Activated naive CD4-positive, alpha-beta T cell treated with anti-CD3 and anti-CD28 coated beads, Interleukin-2, amount 50 U/mL, for 16 hours (primary cell): ENCODE results near the gene NECAB3.
"Not testable (repeated sequence)": the region's sequence is repeated elsewhere in the genome, so short reads cannot be mapped to it uniquely, and the experiment has no call there.

Experiments
- DNase-seq: peaks from one replicate; pipeline ENCODE4 v3.0.0-alpha.2; 2020

Gene NECAB3, protein sequence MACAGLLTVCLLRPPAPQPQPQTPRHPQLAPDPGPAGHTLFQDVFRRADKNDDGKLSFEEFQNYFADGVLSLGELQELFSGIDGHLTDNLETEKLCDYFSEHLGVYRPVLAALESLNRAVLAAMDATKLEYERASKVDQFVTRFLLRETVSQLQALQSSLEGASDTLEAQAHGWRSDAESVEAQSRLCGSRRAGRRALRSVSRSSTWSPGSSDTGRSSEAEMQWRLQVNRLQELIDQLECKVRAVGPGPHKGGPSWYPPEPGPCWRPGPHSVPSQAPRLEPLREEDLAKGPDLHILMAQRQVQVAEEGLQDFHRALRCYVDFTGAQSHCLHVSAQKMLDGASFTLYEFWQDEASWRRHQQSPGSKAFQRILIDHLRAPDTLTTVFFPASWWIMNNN

DNA sequence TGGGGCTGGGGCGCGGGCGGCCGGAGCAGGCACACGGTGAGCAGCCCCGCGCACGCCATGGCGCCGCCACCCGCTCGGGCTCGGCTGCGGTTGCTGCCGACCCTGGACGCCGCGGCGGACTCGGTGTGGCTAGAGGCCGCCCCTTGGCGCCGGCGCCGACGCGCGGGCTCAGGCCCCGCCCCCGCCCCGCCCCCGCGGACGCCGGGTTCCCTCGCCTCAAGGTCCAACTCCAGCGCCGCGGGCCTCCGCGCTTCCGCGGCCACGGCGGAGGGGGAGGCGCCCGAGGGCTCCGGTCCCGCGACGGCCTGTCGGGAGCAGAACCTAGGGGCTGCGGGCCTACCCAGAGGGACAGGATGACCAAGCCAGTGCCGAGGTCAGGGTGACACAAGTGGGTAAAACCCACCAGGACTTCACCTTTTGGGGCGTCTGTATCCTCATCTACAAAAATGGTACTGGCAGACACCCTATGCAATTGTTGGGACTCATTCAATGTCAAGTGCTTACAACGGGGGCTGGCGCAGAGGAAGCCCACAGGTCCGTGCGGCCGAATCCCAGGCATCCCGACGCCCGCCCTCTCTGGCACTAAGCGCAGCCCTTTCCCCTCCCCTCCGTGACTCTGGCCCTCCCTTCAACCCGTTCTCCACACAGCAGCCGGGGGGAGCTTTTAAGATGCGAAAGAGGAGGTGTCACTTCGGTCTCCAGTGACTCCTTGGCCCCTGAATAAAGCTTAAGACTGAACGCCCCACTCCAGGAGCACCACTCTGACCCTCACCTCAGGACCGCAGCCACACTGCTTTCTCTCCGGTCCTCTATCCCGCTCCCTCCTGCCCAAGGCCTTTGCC, at the start of gene NECAB3:
TSS of gene NECAB3 (minus strand) at position 135 of the 842 bp plus-strand sequence. CDS start at position 59, 76 bp downstream.
- peak; percentile 50 for DNase-seq

DNA sequence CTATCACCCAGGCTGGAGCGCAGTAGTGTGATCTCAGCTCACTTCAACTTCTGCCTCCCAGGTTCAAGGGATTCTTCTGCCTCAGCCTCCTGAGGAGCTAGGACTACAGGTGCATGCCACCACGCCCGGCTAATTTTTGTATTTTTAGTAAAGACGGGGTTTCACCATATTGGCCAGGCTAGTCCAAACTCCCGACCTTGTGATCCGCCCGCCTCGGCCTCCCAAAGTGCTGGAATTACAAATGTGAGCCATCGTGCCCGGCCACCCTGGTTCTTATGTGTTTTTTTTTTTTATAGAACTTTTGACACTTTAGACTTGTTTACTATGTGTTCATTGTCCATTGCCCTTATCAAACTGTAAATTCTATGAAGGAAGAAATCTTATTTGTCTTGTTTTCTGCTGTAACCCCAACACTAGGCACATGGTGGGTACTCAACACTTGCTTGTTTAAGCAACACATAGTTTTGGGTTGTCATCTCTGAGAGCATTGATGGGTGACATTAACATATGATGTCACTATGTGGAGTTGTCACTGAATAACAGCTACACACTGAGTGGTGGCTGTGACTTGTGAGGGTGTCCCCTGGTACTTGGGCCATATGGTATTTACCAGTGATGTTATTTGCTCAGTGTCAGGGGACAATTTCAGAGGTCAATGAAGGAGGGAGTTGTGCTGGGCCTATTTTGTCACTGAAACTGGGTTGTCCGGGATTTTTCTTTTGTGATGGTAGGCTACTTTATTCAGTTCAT, 47.3 kb upstream of the NECAB3 start:
- DNase-seq = no peak

DNA sequence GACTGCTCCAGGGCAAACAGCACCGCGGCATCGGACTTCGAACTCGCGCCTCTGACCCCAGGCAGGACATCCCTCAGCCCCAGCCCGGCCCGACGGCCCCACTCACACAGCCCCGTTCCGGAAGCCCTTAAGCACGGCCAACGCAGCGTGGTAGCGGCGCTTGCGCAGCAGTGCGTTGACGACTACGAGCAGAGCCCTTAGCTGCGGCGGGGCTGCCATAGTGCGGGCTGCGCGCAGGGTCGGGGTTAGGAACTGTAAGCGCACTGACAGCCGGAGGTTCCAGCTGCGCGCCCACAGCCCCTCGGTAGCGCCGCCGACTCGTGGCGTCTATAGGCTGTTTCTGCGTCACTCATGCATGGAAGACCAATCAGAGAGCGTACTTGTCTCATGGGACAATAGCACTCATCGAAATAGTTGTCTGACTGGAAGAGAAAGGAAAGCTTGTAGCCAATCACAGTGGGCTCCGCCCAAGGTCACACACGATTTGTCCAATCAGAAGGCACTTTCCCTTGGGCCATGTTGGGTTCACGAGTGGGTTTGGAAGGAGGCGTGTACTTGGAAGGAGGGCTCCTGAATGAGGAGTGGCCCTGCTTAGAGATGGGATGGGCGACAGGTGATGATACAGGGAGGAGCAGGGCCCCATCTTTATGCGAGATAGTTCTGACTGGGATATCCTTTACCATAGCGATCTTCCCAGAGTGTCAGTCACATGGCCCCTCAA, 45.9 kb upstream of the NECAB3 start, which contains the start of gene PXMP4:
TSS of gene PXMP4 (minus strand) at position 322 of the 721 bp plus-strand sequence. CDS start at position 219, 103 bp downstream.
- peak; percentile 85 for DNase-seq

DNA sequence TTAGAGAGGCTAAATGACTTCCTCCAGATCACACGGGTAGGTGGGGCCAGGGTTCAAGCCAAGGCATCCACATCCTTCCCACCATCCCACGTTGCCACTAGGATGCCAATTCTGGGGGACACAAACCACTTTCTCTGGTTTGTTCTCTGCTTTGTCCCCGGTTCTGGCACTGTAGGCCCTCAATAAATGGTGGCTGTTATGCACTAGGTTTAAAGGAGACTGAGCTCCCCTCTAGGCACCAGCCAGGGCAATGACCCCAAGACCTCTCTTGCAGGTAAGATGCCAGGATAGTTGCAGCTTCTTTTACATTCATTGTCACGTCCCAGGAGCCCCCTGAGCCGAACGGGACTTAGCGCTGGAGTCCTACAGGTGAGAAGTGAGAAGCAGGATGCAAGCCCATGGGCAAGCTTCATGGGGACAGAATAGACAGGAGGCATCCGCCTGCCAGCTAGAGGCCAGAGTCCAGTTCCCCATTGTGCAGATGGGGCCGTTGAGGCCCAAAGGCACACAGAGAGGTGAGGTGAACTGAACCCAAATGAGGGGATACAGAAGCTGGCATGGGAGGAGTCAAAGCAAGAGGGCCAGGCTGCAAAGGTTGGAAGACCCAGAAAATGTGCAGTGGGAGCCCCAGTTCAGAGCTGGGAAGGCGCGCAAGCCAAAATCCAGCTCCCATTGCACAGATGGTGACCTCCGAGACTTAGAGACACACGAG, 45.2 kb upstream of the NECAB3 start:
- no peak for DNase-seq

DNA sequence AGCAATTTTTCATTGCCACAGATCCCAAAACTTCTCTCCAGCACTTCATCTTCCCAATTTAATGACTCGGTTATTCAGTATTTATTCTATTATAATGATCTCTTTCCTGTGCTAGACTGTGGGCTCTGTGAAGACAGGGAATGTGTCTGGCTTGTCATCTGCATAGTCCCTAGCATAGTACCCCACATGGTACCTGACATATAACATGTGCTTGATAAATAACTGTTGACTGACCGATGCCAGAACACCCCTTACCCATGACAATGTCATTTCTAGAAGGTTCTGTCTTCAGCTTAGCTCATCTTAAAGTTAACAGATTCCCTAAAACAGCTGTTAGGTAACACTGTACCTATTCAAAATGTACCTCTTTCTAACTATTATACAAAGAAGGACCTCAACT, 42.3 kb upstream of the NECAB3 start:
- no peak for DNase-seq

DNA sequence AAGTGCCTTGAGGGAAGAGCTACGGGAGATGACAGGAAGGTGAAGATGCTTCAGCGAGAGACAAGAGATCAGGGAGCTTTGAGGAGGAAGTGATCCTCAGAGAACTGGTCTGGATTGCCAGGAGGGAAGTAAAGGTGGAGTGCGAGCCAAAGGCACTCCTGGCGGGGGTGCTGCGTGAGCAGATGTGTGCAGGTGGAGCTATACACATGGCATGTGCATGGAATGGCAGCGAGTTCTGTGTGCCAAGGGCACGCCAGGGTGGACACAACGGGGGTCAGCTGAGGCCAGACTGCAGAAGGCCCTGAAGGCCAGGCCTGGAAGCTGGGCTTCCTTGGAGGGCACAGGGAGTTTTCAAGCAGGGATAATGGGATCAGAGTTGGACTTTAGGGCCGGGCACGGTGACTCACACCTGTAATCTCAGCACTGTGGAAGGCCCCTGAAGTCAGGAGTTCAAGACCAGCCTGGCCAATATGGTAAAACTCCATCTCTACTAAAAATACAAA, 39.7 kb upstream of the NECAB3 start:
- DNase-seq = no peak

DNA sequence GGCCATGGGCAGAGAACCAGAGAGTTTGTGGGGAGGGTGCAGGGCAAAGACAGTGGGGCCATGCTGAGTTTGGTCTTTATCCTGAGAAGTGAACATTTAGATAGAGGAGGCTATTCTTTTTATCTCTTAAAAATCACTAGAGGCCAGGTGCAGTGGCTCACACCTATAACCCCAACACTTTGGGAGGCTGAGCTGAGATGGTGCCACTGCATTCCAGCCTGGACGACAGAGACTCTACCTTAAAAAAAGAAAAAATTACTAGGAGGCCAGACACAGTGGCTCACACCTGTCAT, 37.2 kb upstream of the NECAB3 start:
- no peak for DNase-seq

DNA sequence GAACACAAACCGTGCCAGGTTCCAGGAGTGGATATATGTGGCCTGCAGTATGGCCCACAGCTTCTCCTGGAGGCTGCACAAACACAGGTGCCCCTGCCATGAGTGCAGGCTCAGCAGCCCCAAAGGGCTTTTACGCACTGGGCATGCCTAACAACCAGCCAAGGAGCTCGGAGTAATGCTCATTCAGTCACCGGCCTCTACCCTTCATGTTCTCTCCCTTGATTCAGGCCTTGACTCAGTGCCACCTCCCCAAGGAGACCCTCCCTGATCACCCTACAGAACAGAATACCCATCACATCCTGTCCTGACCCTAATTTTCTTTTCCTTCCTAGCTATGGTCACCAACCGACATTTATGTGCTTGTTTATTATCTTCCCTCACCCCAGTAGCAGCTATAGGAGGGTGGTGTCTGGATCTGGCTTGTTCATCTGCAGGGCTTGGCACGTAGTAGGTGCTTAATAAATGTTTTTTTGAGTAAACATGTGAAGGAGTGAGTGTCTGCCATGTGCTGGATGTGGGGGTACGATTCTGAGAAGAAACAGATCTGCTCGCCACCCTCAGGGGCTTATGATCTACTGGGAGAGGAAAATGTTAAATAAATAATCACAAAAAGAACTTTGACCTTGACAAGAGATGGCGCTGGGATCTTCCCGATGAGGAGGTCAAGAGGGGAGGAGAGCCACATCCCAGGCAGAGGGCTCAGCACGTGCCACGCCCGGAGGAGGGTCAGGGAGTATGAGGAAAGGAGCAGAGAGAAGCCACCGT, 36.6 kb upstream of the NECAB3 start:
- no peak for DNase-seq

DNA sequence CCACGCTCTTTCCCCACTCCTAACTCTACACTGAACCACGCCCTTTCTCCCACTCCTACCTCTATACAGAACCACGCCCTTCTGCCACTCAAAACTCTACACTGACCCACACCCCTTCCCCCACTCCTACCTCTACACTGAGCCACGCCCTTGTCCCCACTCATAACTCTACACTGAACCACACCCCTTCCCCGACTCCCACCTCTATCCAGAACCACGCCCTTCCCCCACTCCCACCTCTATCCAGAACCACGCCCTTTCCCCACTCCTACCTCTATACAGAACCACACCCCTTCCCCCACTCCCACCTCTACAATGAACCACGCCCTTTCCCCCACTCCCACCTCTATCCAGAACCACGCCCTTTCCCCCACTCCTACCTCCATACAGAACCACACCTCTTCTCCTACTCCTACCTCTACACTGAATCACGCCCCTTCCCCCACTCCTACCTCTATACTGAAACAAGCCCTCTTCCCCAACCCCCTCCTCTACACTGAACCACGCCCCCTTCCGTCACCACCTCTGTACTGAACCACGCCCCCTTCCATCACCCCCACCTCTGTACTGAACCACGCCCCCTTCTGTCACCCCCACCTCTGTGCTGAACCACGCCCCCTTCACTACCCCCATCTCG, 35.8 kb upstream of the NECAB3 start:
- DNase-seq = no peak

DNA sequence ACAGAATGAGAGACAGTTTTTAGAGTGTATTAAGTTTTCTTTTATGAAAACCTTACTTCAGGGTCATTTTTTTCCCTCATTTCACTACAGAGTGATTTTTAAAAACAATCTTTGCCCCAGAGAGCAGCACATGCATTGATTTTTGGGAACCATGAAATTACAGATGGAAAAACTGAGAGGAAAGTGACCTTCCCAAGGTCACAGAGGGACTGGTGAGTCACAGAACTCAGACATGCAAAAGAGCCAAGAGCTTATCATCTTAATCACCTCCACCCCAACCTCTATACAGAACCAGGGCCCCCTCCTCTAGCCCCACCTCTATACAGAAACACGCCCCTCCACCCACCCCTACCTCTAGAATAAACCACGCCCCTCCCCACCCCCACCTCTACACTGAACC, 35.2 kb upstream of the NECAB3 start:
- DNase-seq = no peak

DNA sequence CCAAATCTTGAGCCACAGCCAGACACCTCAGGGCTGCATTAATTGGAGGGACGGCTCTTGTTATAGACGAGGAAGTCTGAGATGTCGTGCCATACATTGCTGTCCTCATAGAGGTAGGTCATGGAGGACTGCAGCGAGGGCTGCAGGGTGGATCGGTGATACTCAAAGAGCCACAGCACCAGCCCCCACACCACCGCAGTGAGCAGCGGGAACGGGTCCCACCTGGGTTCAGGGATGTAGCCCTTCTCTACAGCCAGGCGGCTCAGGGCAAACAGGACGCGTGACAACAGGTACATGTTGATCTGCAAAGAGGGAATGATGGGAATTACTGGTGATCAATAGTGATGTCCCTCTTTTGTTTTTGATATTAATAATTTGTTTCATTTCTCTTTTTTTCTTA, 33.4 kb upstream of the NECAB3 start:
- no peak for DNase-seq

DNA sequence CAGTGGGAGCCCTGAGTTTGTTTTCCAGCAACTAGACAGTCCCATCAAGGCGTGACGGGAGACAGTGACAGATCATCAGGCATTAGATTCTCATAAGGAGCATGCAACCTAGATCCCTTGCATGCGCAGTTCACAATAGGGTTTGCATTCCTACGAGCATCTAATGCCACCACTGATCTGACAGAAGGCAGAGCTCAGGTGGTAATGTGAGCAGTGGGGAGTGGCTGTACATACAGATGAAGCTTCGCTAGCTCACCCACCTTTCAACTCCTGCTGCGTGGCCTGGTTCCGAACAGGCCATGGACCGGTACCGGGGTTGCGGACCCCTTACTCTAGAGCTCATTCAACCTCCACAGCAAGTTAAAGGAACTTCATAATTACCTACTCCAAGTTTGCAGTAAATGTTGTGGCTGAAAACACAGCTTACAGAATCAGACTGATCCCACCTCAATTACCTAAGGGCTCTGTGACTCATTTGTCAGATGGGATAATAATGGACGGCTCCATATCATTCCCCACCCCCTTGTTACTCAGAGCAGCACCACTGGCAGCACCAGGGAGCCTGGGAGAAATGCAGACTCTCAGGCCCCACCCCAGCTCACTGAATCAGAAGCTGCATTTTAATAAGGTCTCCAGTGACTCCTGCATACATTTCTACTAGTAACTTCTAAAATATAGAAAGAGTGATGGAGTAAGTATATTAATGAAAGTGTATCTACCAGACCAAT, 30.1 kb upstream of the NECAB3 start:
- DNase-seq = no peak

DNA sequence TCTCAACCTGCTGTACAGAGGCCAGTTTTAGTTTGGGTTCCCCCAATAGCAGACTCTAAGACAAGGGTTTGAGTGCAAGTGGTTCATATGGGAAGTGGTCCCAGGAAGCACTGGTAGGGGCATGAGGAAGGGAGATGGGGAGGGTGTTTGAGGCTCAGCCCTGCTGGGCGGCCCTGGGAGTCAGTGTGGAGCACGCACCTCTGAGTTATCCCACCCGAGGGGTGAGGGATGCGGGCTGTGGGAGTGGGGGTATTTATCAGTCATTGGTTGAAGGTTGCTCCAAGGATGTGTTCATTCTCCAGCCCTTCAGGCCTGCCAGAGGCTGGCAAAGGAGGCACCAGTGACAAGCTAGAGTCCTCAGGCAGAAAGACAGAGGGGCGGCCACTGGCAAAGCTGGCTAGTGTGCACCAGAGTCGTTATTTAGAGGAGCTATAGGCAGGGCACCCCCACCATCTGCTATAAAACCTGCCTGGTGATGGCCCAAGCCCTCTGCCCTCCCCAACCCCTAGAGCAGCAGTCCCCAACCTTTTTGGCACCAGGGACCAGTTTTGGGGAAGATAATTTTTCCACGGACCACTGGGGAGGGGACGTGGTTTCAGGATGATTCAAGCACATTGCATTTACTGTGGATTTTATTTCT, 29.4 kb upstream of the NECAB3 start:
- no peak for DNase-seq

DNA sequence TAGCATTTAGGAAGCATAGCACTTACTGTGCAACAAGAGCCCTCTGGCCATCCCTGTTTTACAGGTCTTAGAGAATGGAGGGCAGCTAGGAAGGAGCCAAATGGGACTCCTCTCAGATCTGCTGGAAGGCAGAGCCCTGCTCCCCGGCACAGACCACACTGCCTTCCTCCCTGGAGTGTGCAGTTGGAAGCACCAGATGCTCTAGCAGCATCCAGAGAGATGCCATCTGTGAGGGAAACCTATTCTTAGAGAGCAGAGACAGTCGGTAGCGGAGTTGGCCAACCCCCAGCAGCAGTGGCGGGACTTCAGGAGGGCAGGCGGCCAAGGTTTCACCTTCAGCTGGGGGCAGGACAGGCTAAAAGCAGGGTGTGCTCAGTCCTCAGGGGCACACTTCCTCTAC, 28.6 kb upstream of the NECAB3 start:
- DNase-seq = no peak

DNA sequence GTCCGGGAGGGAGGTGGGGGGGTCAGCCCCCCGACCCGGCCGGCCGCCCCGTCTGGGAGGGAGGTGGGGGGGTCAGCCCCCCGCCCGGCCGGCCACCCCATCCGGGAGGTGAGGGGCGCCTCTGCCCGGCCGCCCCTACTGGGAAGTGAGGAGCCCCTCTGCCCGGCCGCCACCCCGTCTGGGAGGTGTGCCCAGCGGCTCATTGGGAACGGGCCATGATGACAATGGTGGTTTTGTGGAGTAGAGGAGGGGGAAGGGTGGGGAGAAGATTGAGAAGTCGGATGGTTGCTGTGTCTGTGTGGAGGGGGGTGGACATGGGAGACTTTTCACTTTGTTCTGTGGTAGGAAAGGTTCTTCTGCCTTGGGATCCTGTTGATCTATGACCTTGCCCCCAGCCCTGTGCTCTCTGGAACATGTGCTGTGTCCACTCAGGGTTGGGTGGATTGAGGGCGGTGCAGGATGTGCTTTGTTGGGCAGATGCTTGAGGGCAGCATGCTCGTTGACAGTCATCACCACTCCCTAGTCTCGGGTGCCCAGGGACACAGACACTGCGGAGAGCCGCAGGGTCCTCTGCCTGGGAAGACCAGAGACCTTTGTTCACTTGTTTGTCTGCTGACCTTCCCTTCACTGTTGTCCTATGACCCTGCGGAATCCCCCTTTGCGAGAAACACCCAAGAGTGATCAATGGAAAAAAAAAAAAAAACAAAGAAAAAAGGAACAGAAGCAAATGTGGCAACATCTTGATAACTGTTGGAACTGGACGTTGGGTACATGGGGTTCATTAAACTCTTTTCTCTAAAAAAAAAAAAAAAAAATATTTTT, 27.6 kb upstream of the NECAB3 start:
- DNase-seq = no peak

DNA sequence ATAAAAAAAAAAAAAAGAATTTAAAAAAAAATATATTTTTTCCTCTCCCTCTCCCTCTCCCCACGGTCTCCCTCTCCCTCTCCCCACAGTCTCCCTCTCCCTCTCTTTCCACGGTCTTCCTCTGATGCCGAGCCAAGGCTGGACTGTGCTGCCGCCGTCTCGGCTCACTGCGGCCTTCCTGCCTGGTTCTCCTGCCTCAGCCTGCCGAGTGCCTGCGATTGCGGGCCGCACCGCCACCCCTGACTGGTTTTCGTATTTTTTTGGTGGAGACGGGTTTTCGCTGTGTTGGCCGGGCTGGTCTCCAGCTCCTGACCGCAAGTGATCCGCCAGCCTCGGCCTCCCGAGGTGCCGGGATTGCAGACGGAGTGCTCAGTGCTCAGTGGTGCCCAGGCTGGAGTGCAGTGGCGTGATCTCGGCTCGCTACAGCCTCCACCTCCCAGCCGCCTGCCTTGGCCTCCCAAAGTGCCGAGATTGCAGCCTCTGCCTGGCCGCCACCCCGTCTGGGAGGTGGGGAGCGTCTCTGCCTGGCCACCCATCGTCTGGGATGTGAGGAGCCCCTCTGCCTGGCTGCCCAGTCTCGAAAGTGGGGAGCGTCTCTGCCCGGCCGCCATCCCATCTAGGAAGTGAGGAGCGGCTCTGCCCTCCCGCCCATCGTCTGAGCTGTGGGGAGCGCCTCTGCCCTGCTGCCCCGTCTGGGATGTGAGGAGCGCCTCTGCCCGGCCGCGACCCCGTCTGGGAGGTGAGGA, 26.6 kb upstream of the NECAB3 start:
- DNase-seq = not testable (repeated sequence)

DNA sequence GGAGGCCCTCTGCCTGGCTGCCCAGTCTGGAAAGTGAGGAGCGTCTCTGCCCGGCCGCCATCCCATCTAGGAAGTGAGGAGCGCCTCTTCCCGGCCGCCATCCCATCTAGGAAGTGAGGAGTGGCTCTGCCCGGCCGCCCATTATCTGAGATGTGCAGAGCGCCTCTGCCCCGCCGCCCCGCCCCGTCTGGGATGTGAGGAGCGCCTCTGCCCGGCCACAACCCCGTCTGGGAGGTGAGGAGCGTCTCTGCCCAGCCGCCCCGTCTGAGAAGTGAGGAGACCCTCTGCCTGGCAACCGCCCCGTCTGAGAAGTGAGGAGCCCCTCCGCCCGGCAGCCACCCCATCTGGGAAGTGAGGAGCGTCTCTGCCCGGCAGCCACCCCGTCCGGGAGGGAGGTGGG, 24.7 kb upstream of the NECAB3 start:
- DNase-seq = not testable (repeated sequence)

DNA sequence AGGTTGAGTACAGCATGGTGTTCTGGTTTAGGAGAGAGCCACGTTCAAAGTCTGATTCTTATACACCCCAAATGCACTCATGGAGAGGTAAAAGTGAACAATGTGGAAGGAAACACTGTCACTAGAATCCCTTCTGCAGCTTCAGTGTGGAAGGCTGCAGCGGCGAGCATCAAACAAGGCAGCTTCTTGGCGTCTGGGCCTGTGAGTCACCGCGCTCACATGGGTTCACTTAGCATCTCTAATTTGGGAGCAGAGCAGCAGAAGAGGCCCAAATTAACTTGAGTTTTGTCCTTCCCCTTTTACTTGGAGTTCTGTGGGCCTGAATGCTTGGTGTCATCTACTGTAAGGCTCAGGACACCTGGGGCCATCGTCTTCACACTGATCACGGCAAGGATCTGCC, 22.9 kb upstream of the NECAB3 start:
- no peak for DNase-seq
